GM23338 (cell line): Measurements from ENCODE around the gene COL18A1. TPM values are rescaled to one million over a fixed set of nuclear protein-coding genes. Genes with fewer than 3 reads are reported as not detected.

Experiments
- ATAC-seq: fragments of 200-7000 bp; cut with Tn5 transposase; 3 replicates; pipeline ENCODE4 v1.9.1; 2020
- DNase-seq: peaks from one replicate; pipeline ENCODE4 v3.0.0-alpha.2; 2015; ENCODE audit warnings: low spot score
- H2AFZ ChIP-seq: fragments of 200-600 bp; sonication (generic); 2 replicates; pipeline ENCODE4 v1.8.0; 2016; ENCODE audit warnings: antibody characterized with exemption, mild to moderate bottlenecking, moderate library complexity
- H3F3A ChIP-seq: fragments of 200-600 bp; sonication (generic); replicated peaks from 2 replicates; pipeline ENCODE4 v1.8.0; 2017; ENCODE audit warnings: antibody characterized with exemption, mixed run types, low read depth
- H3K27ac ChIP-seq: fragments of 200-600 bp; sonication (generic); 2 replicates; pipeline ENCODE4 v1.6.1; 2016; ENCODE audit warnings: low read depth
- H3K27me3 ChIP-seq: fragments of 200-600 bp; sonication (generic); 2 replicates; pipeline ENCODE4 v1.8.0; 2016; ENCODE audit warnings: mild to moderate bottlenecking, mixed run types, moderate library complexity; ENCODE audit not compliant: insufficient read depth
- H3K36me3 ChIP-seq: fragments of 200-600 bp; sonication (generic); 2 replicates; pipeline ENCODE4 v1.8.0; 2016; ENCODE audit warnings: mild to moderate bottlenecking; ENCODE audit not compliant: insufficient read depth
- H3K4me1 ChIP-seq: fragments of 200-600 bp; sonication (generic); 2 replicates; pipeline ENCODE4 v1.8.0; 2016; ENCODE audit warnings: mild to moderate bottlenecking, moderate library complexity; ENCODE audit not compliant: insufficient read depth
- H3K4me2 ChIP-seq: fragments of 200-600 bp; sonication (generic); 2 replicates; pipeline ENCODE4 v1.7.1; 2017; ENCODE audit warnings: mixed run types
- H3K4me3 ChIP-seq: fragments of 200-600 bp; sonication (generic); 2 replicates; pipeline ENCODE4 v1.6.1; 2016; ENCODE audit warnings: mixed run types
- H3K79me2 ChIP-seq: fragments of 200-600 bp; sonication (generic); replicated peaks from 2 replicates; pipeline ENCODE4 v1.8.0; 2017; ENCODE audit warnings: mild to moderate bottlenecking; ENCODE audit not compliant: insufficient read depth
- H3K9me2 ChIP-seq: fragments of 200-600 bp; sonication (generic); 2 replicates; pipeline ENCODE4 v1.8.0; 2017; ENCODE audit not compliant: insufficient read depth
- H4K20me1 ChIP-seq: fragments of 200-600 bp; sonication (generic); replicated peaks from 2 replicates; pipeline ENCODE4 v1.8.0; 2017; ENCODE audit warnings: mild to moderate bottlenecking; ENCODE audit not compliant: insufficient read depth
- H3K27ac Mint-ChIP-seq: 2 replicates; pipeline ENCODE4 v1.8.0; 2020; ENCODE audit warnings: inconsistent platforms, mild to moderate bottlenecking, moderate library complexity, mixed read lengths
- H3K27me3 Mint-ChIP-seq: 3 replicates; pipeline ENCODE4 v1.8.0; 2022; ENCODE audit warnings: low read depth, mild to moderate bottlenecking, moderate library complexity, mixed read lengths, inconsistent platforms; ENCODE audit not compliant: insufficient read depth, poor library complexity
- H3K36me3 Mint-ChIP-seq: 3 replicates; pipeline ENCODE4 v1.8.0; 2021; ENCODE audit warnings: low read depth, mild to moderate bottlenecking, inconsistent platforms, moderate library complexity, mixed read lengths
- H3K4me1 Mint-ChIP-seq: 3 replicates; pipeline ENCODE4 v1.8.0; 2020; ENCODE audit warnings: mild to moderate bottlenecking, inconsistent platforms, mixed read lengths
- H3K4me3 Mint-ChIP-seq: 3 replicates; pipeline ENCODE4 v1.8.0; 2021; ENCODE audit warnings: moderate library complexity, mild to moderate bottlenecking, inconsistent platforms, mixed read lengths
- H3K9me3 Mint-ChIP-seq: 3 replicates; pipeline ENCODE4 v1.8.0; 2020; ENCODE audit warnings: moderate library complexity, mild to moderate bottlenecking, inconsistent platforms, mixed read lengths
- CREB1 ChIP-seq: fragments of 250-450 bp; sonication (Bioruptor Pico); IDR thresholded peaks from 2 replicates; pipeline ENCODE4 v1.5.0; 2020; ENCODE audit warnings: low read depth, mild to moderate bottlenecking, moderate library complexity
- EZH2 ChIP-seq: fragments of 200-600 bp; sonication (generic); IDR thresholded peaks from one replicate; pipeline ENCODE4 v1.8.0; 2017; ENCODE audit warnings: antibody characterized with exemption, mild to moderate bottlenecking, low read depth; ENCODE audit not compliant: unreplicated experiment
- EZH2phosphoT487 ChIP-seq: fragments of 200-600 bp; sonication (generic); IDR thresholded peaks from one replicate; pipeline ENCODE4 v1.8.1; 2018; ENCODE audit warnings: antibody characterized with exemption; ENCODE audit not compliant: unreplicated experiment
- JUNB ChIP-seq: IDR thresholded peaks from one replicate; pipeline ENCODE4 v1.6.1; 2016; ENCODE audit warnings: antibody characterized with exemption; ENCODE audit not compliant: unreplicated experiment
- NANOG ChIP-seq: IDR thresholded peaks from 2 replicates; pipeline ENCODE4 v1.6.1; 2016; ENCODE audit warnings: antibody characterized with exemption, borderline replicate concordance
- POLR2AphosphoS5 ChIP-seq: IDR thresholded peaks from 2 replicates; pipeline ENCODE4 v1.6.1; 2016; ENCODE audit warnings: antibody characterized with exemption, low read depth
- STAT1 ChIP-seq: IDR thresholded peaks from one replicate; pipeline ENCODE4 v1.6.1; 2016; ENCODE audit warnings: antibody characterized with exemption; ENCODE audit not compliant: unreplicated experiment
- ZNF114 ChIP-seq: fragments of 250-450 bp; sonication (Bioruptor Pico); IDR thresholded peaks from 2 replicates; pipeline ENCODE4 v1.5.0; 2020; ENCODE audit warnings: mild to moderate bottlenecking, moderate library complexity
- ZNF331 ChIP-seq: fragments of 250-450 bp; sonication (Bioruptor Pico); IDR thresholded peaks from 2 replicates; pipeline ENCODE4 v1.5.0; 2020; ENCODE audit warnings: low read depth, mild to moderate bottlenecking, moderate library complexity
- polyA plus RNA-seq: library from polyadenylated mRNA; unstranded; fragments of >200 nt; fragmentation: Nextera tagmentation; extraction: Ambion mirVana; gene quantifications from 2 replicates; pipeline ENCODE4 v1.2.1, GENCODE V29; 2016
- total RNA-seq: library from RNA; depleted of rRNA; stranded (reverse); fragments of >200 nt; shearing (Covaris generic); gene quantifications from 2 replicates; pipeline ENCODE4 v1.2.3, GENCODE V29; 2014
- TF ChIP-seq, protein P1 (sequence below): IDR thresholded peaks from one replicate; pipeline ENCODE4 v1.6.1; 2018; ENCODE audit warnings: antibody characterized with exemption; ENCODE audit not compliant: unreplicated experiment
- TF ChIP-seq, protein P2 (sequence below): IDR thresholded peaks from 2 replicates; pipeline ENCODE4 v1.6.1; 2016; ENCODE audit warnings: antibody characterized with exemption
- TF ChIP-seq, protein P3 (sequence below): fragments of 250-450 bp; sonication (Bioruptor Pico); IDR thresholded peaks from 2 replicates; pipeline ENCODE4 v1.5.0; 2020; ENCODE audit warnings: mild to moderate bottlenecking, moderate library complexity
- TF ChIP-seq, protein P4 (sequence below), 2 experiments: fragments of 200-600 bp in 1 of 2; sonication (generic) in 1 of 2; conservative IDR thresholded peaks; 2 replicates each; pipeline versions ENCODE4 v1.5.1 to v1.6.1; 2016 to 2017; ENCODE audit warnings: antibody characterized with exemption in 2 of 2, low read depth in 2 of 2, mild to moderate bottlenecking in 2 of 2, moderate library complexity in 1 of 2

Gene COL18A1
- total and polyA plus RNA-seq, 2 experiments from 2014 or later, result 38.4 to 430 TPM

DNA sequence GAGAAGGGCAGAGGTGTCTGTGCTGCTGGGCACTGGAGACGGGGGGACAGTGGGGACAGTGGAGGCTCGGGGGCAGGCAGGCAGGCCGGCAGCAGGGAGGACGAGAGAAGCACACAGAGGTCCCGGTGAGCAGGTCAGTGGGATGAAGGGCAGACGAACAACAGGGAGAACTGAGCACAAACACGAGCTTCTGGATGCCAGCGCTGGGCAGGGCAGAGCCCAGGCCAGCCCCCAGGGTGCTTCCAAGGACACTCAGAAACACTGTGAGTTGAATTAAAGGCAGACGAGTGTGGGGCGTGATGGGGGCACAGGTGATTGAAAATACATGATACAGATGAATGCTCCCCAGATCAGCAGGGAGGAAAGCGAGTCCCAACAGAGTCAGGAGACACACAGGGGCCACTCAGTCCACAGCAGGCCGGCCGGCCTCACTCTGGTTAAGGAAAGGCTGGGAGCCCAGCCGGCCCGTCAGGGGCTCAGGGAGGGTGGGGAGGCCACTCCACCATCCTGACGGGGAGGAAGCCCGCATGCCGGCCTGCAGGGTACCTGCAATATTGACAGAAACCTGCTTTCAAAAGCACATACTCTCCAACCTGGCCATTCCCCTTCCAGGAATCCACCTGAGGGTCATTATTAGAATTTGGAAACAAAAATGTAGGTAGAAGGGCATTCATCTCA lies 123.2 kb downstream of the COL18A1 start:
- Histone ChIP-seq H3K36me3 (no peaks in the 10 kb centered on the region), H3F3A (0 out of 2 replicates have a peak, but pooled peaks cover 2% of the 10 kb centered on the region), H3K4me1 (no peaks in the 10 kb centered on the region), H3K4me3 (no peak overlapping the region), H3K4me2 (no peak overlapping the region), H3K27ac (no peak overlapping the region), H3K9me2 (no peaks in the 10 kb centered on the region), H4K20me1 (0 out of 2 replicates have a peak, but pooled peaks cover 3% of the 10 kb centered on the region), H3K27me3 (no peaks in the 10 kb centered on the region), H3K79me2 (no peaks in the 10 kb centered on the region), H2AFZ (no peak overlapping the region)
- Mint-ChIP-seq H3K4me1 (0 out of 3 replicates have a peak, but pooled peaks cover 2% of the 10 kb centered on the region), H3K27ac (peak overlapping the region; percentile 72; the same call in 1 of the 2 replicates), H3K9me3 (no peaks in the 10 kb centered on the region), H3K4me3 (no peak overlapping the region), H3K27me3 (peaks cover 15% of the 10 kb centered on the region), H3K36me3 (peaks cover 30% of the 10 kb centered on the region)
- TF ChIP-seq ZNF331 (CRISPR knock-in tag) (no peak), NANOG (no peak), EZH2 (no peak), ZNF114 (CRISPR knock-in tag) (no peak), EZH2phosphoT487 (no peak), JUNB (no peak), POLR2AphosphoS5 (no peak), CREB1 (CRISPR knock-in tag) (no peak), STAT1 (no peak)
- TF ChIP-seq, protein P1, sequence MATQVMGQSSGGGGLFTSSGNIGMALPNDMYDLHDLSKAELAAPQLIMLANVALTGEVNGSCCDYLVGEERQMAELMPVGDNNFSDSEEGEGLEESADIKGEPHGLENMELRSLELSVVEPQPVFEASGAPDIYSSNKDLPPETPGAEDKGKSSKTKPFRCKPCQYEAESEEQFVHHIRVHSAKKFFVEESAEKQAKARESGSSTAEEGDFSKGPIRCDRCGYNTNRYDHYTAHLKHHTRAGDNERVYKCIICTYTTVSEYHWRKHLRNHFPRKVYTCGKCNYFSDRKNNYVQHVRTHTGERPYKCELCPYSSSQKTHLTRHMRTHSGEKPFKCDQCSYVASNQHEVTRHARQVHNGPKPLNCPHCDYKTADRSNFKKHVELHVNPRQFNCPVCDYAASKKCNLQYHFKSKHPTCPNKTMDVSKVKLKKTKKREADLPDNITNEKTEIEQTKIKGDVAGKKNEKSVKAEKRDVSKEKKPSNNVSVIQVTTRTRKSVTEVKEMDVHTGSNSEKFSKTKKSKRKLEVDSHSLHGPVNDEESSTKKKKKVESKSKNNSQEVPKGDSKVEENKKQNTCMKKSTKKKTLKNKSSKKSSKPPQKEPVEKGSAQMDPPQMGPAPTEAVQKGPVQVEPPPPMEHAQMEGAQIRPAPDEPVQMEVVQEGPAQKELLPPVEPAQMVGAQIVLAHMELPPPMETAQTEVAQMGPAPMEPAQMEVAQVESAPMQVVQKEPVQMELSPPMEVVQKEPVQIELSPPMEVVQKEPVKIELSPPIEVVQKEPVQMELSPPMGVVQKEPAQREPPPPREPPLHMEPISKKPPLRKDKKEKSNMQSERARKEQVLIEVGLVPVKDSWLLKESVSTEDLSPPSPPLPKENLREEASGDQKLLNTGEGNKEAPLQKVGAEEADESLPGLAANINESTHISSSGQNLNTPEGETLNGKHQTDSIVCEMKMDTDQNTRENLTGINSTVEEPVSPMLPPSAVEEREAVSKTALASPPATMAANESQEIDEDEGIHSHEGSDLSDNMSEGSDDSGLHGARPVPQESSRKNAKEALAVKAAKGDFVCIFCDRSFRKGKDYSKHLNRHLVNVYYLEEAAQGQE, result no peak
- TF ChIP-seq, protein P2, sequence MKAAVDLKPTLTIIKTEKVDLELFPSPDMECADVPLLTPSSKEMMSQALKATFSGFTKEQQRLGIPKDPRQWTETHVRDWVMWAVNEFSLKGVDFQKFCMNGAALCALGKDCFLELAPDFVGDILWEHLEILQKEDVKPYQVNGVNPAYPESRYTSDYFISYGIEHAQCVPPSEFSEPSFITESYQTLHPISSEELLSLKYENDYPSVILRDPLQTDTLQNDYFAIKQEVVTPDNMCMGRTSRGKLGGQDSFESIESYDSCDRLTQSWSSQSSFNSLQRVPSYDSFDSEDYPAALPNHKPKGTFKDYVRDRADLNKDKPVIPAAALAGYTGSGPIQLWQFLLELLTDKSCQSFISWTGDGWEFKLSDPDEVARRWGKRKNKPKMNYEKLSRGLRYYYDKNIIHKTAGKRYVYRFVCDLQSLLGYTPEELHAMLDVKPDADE, result no peak
- TF ChIP-seq, protein P3, sequence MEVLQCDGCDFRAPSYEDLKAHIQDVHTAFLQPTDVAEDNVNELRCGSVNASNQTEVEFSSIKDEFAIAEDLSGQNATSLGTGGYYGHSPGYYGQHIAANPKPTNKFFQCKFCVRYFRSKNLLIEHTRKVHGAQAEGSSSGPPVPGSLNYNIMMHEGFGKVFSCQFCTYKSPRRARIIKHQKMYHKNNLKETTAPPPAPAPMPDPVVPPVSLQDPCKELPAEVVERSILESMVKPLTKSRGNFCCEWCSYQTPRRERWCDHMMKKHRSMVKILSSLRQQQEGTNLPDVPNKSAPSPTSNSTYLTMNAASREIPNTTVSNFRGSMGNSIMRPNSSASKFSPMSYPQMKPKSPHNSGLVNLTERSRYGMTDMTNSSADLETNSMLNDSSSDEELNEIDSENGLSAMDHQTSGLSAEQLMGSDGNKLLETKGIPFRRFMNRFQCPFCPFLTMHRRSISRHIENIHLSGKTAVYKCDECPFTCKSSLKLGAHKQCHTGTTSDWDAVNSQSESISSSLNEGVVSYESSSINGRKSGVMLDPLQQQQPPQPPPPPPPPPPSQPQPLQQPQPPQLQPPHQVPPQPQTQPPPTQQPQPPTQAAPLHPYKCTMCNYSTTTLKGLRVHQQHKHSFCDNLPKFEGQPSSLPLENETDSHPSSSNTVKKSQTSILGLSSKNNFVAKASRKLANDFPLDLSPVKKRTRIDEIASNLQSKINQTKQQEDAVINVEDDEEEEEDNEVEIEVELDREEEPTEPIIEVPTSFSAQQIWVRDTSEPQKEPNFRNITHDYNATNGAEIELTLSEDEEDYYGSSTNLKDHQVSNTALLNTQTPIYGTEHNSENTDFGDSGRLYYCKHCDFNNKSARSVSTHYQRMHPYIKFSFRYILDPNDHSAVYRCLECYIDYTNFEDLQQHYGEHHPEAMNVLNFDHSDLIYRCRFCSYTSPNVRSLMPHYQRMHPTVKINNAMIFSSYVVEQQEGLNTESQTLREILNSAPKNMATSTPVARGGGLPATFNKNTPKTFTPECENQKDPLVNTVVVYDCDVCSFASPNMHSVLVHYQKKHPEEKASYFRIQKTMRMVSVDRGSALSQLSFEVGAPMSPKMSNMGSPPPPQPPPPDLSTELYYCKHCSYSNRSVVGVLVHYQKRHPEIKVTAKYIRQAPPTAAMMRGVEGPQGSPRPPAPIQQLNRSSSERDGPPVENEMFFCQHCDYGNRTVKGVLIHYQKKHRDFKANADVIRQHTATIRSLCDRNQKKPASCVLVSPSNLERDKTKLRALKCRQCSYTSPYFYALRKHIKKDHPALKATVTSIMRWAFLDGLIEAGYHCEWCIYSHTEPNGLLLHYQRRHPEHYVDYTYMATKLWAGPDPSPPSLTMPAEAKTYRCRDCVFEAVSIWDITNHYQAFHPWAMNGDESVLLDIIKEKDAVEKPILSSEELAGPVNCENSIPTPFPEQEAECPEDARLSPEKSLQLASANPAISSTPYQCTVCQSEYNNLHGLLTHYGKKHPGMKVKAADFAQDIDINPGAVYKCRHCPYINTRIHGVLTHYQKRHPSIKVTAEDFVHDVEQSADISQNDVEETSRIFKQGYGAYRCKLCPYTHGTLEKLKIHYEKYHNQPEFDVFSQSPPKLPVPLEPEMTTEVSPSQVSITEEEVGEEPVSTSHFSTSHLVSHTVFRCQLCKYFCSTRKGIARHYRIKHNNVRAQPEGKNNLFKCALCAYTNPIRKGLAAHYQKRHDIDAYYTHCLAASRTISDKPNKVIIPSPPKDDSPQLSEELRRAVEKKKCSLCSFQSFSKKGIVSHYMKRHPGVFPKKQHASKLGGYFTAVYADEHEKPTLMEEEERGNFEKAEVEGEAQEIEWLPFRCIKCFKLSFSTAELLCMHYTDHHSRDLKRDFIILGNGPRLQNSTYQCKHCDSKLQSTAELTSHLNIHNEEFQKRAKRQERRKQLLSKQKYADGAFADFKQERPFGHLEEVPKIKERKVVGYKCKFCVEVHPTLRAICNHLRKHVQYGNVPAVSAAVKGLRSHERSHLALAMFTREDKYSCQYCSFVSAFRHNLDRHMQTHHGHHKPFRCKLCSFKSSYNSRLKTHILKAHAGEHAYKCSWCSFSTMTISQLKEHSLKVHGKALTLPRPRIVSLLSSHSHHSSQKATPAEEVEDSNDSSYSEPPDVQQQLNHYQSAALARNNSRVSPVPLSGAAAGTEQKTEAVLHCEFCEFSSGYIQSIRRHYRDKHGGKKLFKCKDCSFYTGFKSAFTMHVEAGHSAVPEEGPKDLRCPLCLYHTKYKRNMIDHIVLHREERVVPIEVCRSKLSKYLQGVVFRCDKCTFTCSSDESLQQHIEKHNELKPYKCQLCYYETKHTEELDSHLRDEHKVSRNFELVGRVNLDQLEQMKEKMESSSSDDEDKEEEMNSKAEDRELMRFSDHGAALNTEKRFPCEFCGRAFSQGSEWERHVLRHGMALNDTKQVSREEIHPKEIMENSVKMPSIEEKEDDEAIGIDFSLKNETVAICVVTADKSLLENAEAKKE (CRISPR knock-in tag), result no peak
- TF ChIP-seq, protein P4, sequence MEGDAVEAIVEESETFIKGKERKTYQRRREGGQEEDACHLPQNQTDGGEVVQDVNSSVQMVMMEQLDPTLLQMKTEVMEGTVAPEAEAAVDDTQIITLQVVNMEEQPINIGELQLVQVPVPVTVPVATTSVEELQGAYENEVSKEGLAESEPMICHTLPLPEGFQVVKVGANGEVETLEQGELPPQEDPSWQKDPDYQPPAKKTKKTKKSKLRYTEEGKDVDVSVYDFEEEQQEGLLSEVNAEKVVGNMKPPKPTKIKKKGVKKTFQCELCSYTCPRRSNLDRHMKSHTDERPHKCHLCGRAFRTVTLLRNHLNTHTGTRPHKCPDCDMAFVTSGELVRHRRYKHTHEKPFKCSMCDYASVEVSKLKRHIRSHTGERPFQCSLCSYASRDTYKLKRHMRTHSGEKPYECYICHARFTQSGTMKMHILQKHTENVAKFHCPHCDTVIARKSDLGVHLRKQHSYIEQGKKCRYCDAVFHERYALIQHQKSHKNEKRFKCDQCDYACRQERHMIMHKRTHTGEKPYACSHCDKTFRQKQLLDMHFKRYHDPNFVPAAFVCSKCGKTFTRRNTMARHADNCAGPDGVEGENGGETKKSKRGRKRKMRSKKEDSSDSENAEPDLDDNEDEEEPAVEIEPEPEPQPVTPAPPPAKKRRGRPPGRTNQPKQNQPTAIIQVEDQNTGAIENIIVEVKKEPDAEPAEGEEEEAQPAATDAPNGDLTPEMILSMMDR (conservative IDR thresholded peaks at IDR 0.05; ENCODE audit: low read depth in 2 of 2), result no peak
- DNase-seq (no peak), ATAC-seq (no peak)
